HG02870 (cell line): ENCODE data around the gene HOXB3.

ENCODE experiments used
- ATAC-seq: cut with Tn5 transposase; IDR thresholded peaks from one replicate; pipeline ENCODE4 v1.9.1; 2021; ENCODE audit warnings: mild to moderate bottlenecking, moderate library complexity; ENCODE audit not compliant: unreplicated experiment

HOXB3 gene

GRCh38 chr17:48559122-48559839 lies 30.8 kb downstream of the HOXB3 start:
- no peak for ATAC-seq

- no peak for ATAC-seq
Measured at GRCh38 chr17:48558831-48559121, 31.3 kb downstream of the HOXB3 start.

- no peak for ATAC-seq
Measured at GRCh38 chr17:48558057-48558830, 31.8 kb downstream of the HOXB3 start.

- ATAC-seq: no peak
Measured at GRCh38 chr17:48556576-48557401, 33.3 kb downstream of the HOXB3 start.

- no peak for ATAC-seq
Measured at GRCh38 chr17:48556229-48556575, 33.8 kb downstream of the HOXB3 start.

- ATAC-seq: no peak
Measured at GRCh38 chr17:48555258-48556228, 34.5 kb downstream of the HOXB3 start.

GRCh38 chr17:48554412-48555257 lies 35.4 kb downstream of the HOXB3 start:
- no peak for ATAC-seq

- no peak for ATAC-seq
Measured at GRCh38 chr17:48553826-48554225, 36.2 kb downstream of the HOXB3 start.

- no peak for ATAC-seq
Measured at GRCh38 chr17:48553190-48553547, 36.9 kb downstream of the HOXB3 start.

- no peak for ATAC-seq
Measured at GRCh38 chr17:48552466-48553189, 37.4 kb downstream of the HOXB3 start.

- no peak for ATAC-seq
Measured at GRCh38 chr17:48551596-48552465, 38.2 kb downstream of the HOXB3 start.

GRCh38 chr17:48551214-48551555 lies 38.9 kb downstream of the HOXB3 start:
- ATAC-seq: no peak

GRCh38 chr17:48550502-48551213 lies 39.4 kb downstream of the HOXB3 start:
- no peak for ATAC-seq

GRCh38 chr17:48549914-48550501 lies 40.0 kb downstream of the HOXB3 start:
- no peak for ATAC-seq

- no peak for ATAC-seq
Measured at GRCh38 chr17:48549281-48549630, 40.8 kb downstream of the HOXB3 start.

- no peak for ATAC-seq
Measured at GRCh38 chr17:48548523-48549280, 41.3 kb downstream of the HOXB3 start.
